DOHH2 (cell line): Measurements from ENCODE around the gene TMLHE.
"Not testable (repeated sequence)": the region's sequence is repeated elsewhere in the genome, so short reads cannot be mapped to it uniquely, and the experiment has no call there.

Source experiments
- EZH2phosphoT487 ChIP-seq: fragments of 200-600 bp; sonication (generic); IDR thresholded peaks from 2 replicates; pipeline ENCODE4 v1.6.1; 2017; ENCODE audit warnings: borderline replicate concordance, mild to moderate bottlenecking, antibody characterized with exemption, low read length, moderate library complexity, mixed read lengths
- TF ChIP-seq, protein P1 (sequence below): fragments of 200-600 bp; sonication (generic); IDR thresholded peaks from one replicate; pipeline ENCODE4 v1.5.1; 2014; ENCODE audit warnings: antibody characterized with exemption, mild to moderate bottlenecking, low read depth, low read length; ENCODE audit not compliant: poor library complexity, severe bottlenecking

DNA sequence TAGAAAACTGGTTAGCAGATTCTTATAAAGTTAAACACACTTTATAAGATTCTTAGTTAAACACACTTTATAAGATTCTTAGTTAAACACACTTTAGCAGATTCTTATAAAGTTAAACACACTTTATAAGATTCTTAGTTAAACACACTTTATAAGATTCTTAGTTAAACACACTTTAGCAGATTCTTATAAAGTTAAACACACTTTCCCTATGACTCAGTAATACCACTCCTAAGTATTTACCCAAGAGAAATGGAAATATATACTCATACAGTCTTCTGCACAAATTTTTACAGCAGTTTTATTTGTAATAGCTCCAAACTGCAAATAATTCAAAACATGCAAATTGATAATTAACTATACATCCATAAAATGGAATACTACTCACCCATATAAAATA is 7.4 kb upstream of the TMLHE start:
- TF ChIP-seq, protein P1, sequence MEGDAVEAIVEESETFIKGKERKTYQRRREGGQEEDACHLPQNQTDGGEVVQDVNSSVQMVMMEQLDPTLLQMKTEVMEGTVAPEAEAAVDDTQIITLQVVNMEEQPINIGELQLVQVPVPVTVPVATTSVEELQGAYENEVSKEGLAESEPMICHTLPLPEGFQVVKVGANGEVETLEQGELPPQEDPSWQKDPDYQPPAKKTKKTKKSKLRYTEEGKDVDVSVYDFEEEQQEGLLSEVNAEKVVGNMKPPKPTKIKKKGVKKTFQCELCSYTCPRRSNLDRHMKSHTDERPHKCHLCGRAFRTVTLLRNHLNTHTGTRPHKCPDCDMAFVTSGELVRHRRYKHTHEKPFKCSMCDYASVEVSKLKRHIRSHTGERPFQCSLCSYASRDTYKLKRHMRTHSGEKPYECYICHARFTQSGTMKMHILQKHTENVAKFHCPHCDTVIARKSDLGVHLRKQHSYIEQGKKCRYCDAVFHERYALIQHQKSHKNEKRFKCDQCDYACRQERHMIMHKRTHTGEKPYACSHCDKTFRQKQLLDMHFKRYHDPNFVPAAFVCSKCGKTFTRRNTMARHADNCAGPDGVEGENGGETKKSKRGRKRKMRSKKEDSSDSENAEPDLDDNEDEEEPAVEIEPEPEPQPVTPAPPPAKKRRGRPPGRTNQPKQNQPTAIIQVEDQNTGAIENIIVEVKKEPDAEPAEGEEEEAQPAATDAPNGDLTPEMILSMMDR = not testable (repeated sequence)
- TF ChIP-seq EZH2phosphoT487 = not testable (repeated sequence)
